Panc1 (cell line): Measurements from ENCODE around the gene CIROP. TPM values are rescaled to one million over a fixed set of nuclear protein-coding genes. Genes with fewer than 3 reads are reported as not detected.

ENCODE experiments used
- ATAC-seq: fragments of 200-7000 bp; cut with Tn5 transposase; 2 replicates; pipeline ENCODE4 v1.9.1; 2020; ENCODE audit warnings: mild to moderate bottlenecking, moderate library complexity
- BruUV-seq: library from RNA; stranded (reverse); fragments of 400-500 nt; replicated peaks from 2 replicates; lab custom pipeline; 2021; lab: Mats Ljungman, UMichigan
- CTCF ChIA-PET: fragments of 300-600 bp; sonication (Branson Sonifier 250); formaldehyde crosslinking; loops from one replicate; lab custom pipeline; 2022; ENCODE audit warnings: antibody characterized with exemption; lab: Charles Lee
- POLR2A ChIA-PET: fragments of 300-600 bp; sonication (Branson Sonifier 250); formaldehyde crosslinking; loops from one replicate; lab custom pipeline; 2022; ENCODE audit warnings: antibody characterized with exemption; lab: Charles Lee
- DNase-seq: peaks from one replicate; pipeline ENCODE4 v3.0.0-alpha.2; 2010; ENCODE audit warnings: low read depth, low spot score
- H3K27ac ChIP-seq: 2 replicates; pipeline ENCODE4 v1.5.1; 2011; ENCODE audit warnings: mild to moderate bottlenecking, low read length, inconsistent platforms
- H3K27me3 ChIP-seq: fragments of 200-500 bp; sonication (Bioruptor generic); 2 replicates; pipeline ENCODE4 v1.6.0; 2014; ENCODE audit warnings: low read length, inconsistent platforms; ENCODE audit not compliant: control insufficient read depth, insufficient read depth
- H3K36me3 ChIP-seq: fragments of 200-500 bp; sonication (Bioruptor generic); 2 replicates; pipeline ENCODE4 v1.5.1; 2014; ENCODE audit warnings: inconsistent platforms, mild to moderate bottlenecking, low read length, moderate library complexity; ENCODE audit not compliant: control insufficient read depth, insufficient read depth
- H3K4me1 ChIP-seq: 2 replicates; pipeline ENCODE4 v1.5.1; 2011; ENCODE audit warnings: inconsistent platforms, mild to moderate bottlenecking, low read length, moderate library complexity; ENCODE audit not compliant: control insufficient read depth, insufficient read depth
- H3K4me3 ChIP-seq, 2 experiments: 2 replicates each; pipeline ENCODE4 v1.5.1; 2011 to 2012; ENCODE audit warnings: low read depth in 2 of 2, low read length in 2 of 2, mild to moderate bottlenecking in 2 of 2, inconsistent platforms in 1 of 2, moderate library complexity in 1 of 2
- H3K9me3 ChIP-seq: fragments of 200-500 bp; sonication (Bioruptor generic); 2 replicates; pipeline ENCODE4 v1.5.1; 2014; ENCODE audit warnings: low read depth, mild to moderate bottlenecking, inconsistent platforms, low read length, moderate library complexity; ENCODE audit not compliant: control insufficient read depth, insufficient read depth
- POLR2AphosphoS5 ChIP-seq: IDR thresholded peaks from 2 replicates; pipeline ENCODE4 v1.6.1; 2012; ENCODE audit warnings: mild to moderate bottlenecking, low read depth, low read length, moderate library complexity
- SIN3A ChIP-seq: IDR thresholded peaks from 2 replicates; pipeline ENCODE4 v1.6.1; 2012; ENCODE audit warnings: low read depth, mild to moderate bottlenecking, low read length, moderate library complexity, borderline replicate concordance; ENCODE audit not compliant: insufficient read depth
- TCF7L2 ChIP-seq: IDR thresholded peaks from 2 replicates; pipeline ENCODE4 v1.6.1; 2011; ENCODE audit warnings: mild to moderate bottlenecking, low read depth, low read length, inconsistent platforms
- in situ Hi-C: cut with HindIII; loops from 2 replicates; pipeline ENCODE4 v1.10.0; 2016; ENCODE audit warnings: low sequenced_read_pairs, low pct_unique_long_range_greater_than_20kb
- intact Hi-C: fragments of 100-400 bp; cut with micrococcal nuclease; formaldehyde crosslinking; loops from one replicate; pipeline ENCODE4 v1.10.0; 2022; ENCODE audit not compliant: unreplicated experiment
- total RNA-seq: library from RNA; stranded (reverse); gene quantifications from one replicate; pipeline ENCODE4 v1.2.1, GENCODE V29; 2021; ENCODE audit not compliant: unreplicated experiment
- TF ChIP-seq, protein P1 (sequence below), 2 experiments: IDR thresholded peaks; 2 replicates each; pipeline ENCODE4 v1.6.1; 2011 to 2012; ENCODE audit warnings: low read depth in 2 of 2, control low read depth in 1 of 2, low read length in 1 of 2, mild to moderate bottlenecking in 1 of 2, moderate library complexity in 1 of 2; ENCODE audit not compliant: insufficient read depth in 1 of 2
- TF ChIP-seq, protein P2 (sequence below): fragments of 450-650 bp; IDR thresholded peaks from 2 replicates; pipeline ENCODE4 v1.5.1; 2017; ENCODE audit warnings: mild to moderate bottlenecking

CIROP gene
- total RNA-seq, 1 experiment from 2014 or later: not detected

DNA sequence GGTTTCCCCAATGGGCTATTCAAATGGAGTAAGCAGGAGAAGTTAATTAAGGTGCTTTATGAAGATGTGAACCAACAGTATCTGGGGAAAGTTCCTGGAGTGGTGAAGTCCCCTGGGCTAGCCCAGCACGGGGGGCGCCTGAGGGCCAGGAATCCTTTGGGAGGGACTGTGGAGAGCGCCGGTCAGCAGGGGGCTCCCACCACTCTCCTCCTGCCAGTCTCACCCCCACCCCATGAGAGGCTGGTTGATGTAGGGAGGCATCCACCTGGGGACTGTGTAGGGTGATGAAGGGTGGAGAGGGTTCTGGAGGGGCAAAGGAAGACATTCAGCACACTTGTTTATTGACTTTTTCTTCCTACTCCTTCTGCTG is 9.9 kb upstream of the CIROP start:
- no TSS peak for BruUV-seq
- intact Hi-C loops (no loop called here), in situ Hi-C loops (no loop called here)
- Histone ChIP-seq H3K4me1 (no peaks in the 10 kb centered on the region), H3K36me3 (no peaks in the 10 kb centered on the region), H3K27ac (no peak overlapping the region), H3K27me3 (no peaks in the 10 kb centered on the region; the same call in 1 of the 2 replicates), H3K9me3 (no peaks in the 10 kb centered on the region), H3K4me3 (no peak overlapping the region)
- TF ChIP-seq POLR2AphosphoS5: no peak
- TF ChIP-seq, protein P1, sequence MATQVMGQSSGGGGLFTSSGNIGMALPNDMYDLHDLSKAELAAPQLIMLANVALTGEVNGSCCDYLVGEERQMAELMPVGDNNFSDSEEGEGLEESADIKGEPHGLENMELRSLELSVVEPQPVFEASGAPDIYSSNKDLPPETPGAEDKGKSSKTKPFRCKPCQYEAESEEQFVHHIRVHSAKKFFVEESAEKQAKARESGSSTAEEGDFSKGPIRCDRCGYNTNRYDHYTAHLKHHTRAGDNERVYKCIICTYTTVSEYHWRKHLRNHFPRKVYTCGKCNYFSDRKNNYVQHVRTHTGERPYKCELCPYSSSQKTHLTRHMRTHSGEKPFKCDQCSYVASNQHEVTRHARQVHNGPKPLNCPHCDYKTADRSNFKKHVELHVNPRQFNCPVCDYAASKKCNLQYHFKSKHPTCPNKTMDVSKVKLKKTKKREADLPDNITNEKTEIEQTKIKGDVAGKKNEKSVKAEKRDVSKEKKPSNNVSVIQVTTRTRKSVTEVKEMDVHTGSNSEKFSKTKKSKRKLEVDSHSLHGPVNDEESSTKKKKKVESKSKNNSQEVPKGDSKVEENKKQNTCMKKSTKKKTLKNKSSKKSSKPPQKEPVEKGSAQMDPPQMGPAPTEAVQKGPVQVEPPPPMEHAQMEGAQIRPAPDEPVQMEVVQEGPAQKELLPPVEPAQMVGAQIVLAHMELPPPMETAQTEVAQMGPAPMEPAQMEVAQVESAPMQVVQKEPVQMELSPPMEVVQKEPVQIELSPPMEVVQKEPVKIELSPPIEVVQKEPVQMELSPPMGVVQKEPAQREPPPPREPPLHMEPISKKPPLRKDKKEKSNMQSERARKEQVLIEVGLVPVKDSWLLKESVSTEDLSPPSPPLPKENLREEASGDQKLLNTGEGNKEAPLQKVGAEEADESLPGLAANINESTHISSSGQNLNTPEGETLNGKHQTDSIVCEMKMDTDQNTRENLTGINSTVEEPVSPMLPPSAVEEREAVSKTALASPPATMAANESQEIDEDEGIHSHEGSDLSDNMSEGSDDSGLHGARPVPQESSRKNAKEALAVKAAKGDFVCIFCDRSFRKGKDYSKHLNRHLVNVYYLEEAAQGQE (IDR thresholded peaks at IDR 0.05; ENCODE audit: insufficient read depth in 1 of 2, low read depth in 2 of 2, low read length in 1 of 2): no peak
- TF ChIP-seq, protein P2, sequence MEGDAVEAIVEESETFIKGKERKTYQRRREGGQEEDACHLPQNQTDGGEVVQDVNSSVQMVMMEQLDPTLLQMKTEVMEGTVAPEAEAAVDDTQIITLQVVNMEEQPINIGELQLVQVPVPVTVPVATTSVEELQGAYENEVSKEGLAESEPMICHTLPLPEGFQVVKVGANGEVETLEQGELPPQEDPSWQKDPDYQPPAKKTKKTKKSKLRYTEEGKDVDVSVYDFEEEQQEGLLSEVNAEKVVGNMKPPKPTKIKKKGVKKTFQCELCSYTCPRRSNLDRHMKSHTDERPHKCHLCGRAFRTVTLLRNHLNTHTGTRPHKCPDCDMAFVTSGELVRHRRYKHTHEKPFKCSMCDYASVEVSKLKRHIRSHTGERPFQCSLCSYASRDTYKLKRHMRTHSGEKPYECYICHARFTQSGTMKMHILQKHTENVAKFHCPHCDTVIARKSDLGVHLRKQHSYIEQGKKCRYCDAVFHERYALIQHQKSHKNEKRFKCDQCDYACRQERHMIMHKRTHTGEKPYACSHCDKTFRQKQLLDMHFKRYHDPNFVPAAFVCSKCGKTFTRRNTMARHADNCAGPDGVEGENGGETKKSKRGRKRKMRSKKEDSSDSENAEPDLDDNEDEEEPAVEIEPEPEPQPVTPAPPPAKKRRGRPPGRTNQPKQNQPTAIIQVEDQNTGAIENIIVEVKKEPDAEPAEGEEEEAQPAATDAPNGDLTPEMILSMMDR: no peak
- no peak for TF ChIP-seq SIN3A
- TF ChIP-seq TCF7L2: no peak
- ATAC-seq: no peak
- POLR2A ChIA-PET: no interaction called here
- DNase-seq: no peak
- CTCF ChIA-PET: no interaction called here

DNA sequence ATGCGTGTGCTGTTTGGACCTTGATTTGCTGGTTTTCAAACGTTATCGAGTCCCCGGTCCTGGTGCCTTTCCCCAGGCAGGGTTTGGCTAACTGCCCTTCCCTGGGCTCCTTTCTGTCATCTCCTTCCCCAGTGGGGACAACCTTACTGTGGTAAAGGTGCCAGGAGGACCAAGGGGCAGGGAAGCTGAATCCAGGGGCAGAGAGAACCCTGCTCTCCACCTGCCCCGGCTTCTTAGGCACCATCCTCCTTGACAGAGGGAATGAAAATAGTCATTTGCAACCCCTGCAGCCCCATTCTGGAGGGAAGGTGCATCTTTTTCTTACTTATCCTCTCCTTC is 9.3 kb upstream of the CIROP start:
- no peaks in the 10 kb centered on the region for H3K9me3 ChIP-seq
- CTCF ChIA-PET: no interaction called here
- H3K4me1 ChIP-seq: no peaks in the 10 kb centered on the region
- ATAC-seq (no peak), DNase-seq (no peak)
- no peaks in the 10 kb centered on the region for H3K36me3 ChIP-seq
- no peak overlapping the region for H3K4me3 ChIP-seq
- BruUV-seq: no TSS peak
- no peaks in the 10 kb centered on the region; the same call in 1 of the 2 replicates for H3K27me3 ChIP-seq
- no peak overlapping the region for H3K27ac ChIP-seq
- intact Hi-C loops (no loop called here), in situ Hi-C loops (no loop called here)
- POLR2A ChIA-PET: no interaction called here
- TF ChIP-seq, protein P1 (IDR thresholded peaks at IDR 0.05; ENCODE audit: insufficient read depth in 1 of 2, low read depth in 2 of 2, low read length in 1 of 2): no peak
- no peak for TF ChIP-seq TCF7L2
- TF ChIP-seq, protein P2: no peak
- no peak for TF ChIP-seq SIN3A
- TF ChIP-seq POLR2AphosphoS5: no peak
